Measurements from ENCODE around the gene PRPH. TPM values are rescaled to one million over a fixed set of nuclear protein-coding genes. Genes with fewer than 3 reads are reported as not detected.

Gene PRPH
- total RNA-seq, 2 experiments from 2014 or later, result not detected

GRCh38 chr12:49334681-49335080 lies 39.7 kb downstream of the PRPH start:
- no peak overlapping the region for H3K27ac Mint-ChIP-seq
- ChIA-PET POLR2A (interaction anchor here (1.4 to 2.5 kb wide), 2 partner anchors 12 to 33 kb away, joined by 4 to 7 read pairs; partner anchors contain the start of genes SPATS2 and TROAP), CTCF (interaction anchor here (0.9 to 5.6 kb wide), 5 partner anchors 12 to 179 kb away, joined by 3 to 33 read pairs (median 5); partner anchors contain the start of gene DNAJC22)
- peaks cover 26% of the 10 kb centered on the region for H3K36me3 Mint-ChIP-seq (ENCODE audit: low read depth)
- no peak for ATAC-seq
- peaks cover 57% of the 10 kb centered on the region for H3K27me3 Mint-ChIP-seq (ENCODE audit: low read depth)
- H3K4me3 Mint-ChIP-seq, result no peak overlapping the region
- no peak for DNase-seq
- H3K4me1 Mint-ChIP-seq (ENCODE audit: low read depth), result peaks cover 18% of the 10 kb centered on the region
- H3K9me3 Mint-ChIP-seq (ENCODE audit: insufficient read depth), result no peaks in the 10 kb centered on the region

GRCh38 chr12:49335118-49335954 lies 40.4 kb downstream of the PRPH start:
- H3K4me3 Mint-ChIP-seq, result peak overlapping the region; percentile 22
- H3K4me1 Mint-ChIP-seq (ENCODE audit: low read depth), result peaks cover 18% of the 10 kb centered on the region
- H3K36me3 Mint-ChIP-seq (ENCODE audit: low read depth), result peaks cover 23% of the 10 kb centered on the region
- H3K27ac Mint-ChIP-seq, result no peak overlapping the region
- peaks cover 63% of the 10 kb centered on the region for H3K27me3 Mint-ChIP-seq (ENCODE audit: low read depth)
- ChIA-PET POLR2A (interaction anchor here (1.4 to 2.5 kb wide), 2 partner anchors 13 to 32 kb away, joined by 4 to 7 read pairs; partner anchors contain the start of genes SPATS2 and TROAP), CTCF (interaction anchor here (0.9 to 5.6 kb wide), 5 partner anchors 12 to 179 kb away, joined by 3 to 33 read pairs (median 5); partner anchors contain the start of gene DNAJC22)
- DNase-seq, result no peak
- H3K9me3 Mint-ChIP-seq (ENCODE audit: insufficient read depth), result no peaks in the 10 kb centered on the region
- no peak for ATAC-seq

GRCh38 chr12:49335955-49336644 lies 41.2 kb downstream of the PRPH start:
- Mint-ChIP-seq H3K36me3 (ENCODE audit: low read depth) (peaks cover 17% of the 10 kb centered on the region), H3K4me3 (no peak overlapping the region), H3K27ac (no peak overlapping the region), H3K4me1 (ENCODE audit: low read depth) (peaks cover 18% of the 10 kb centered on the region), H3K9me3 (ENCODE audit: insufficient read depth) (no peaks in the 10 kb centered on the region), H3K27me3 (ENCODE audit: low read depth) (peaks cover 70% of the 10 kb centered on the region)
- ChIA-PET POLR2A (no interaction called here), CTCF (interaction anchor here (0.8 to 5.6 kb wide), 9 partner anchors 11 to 178 kb away, joined by 3 to 33 read pairs (median 13); partner anchors contain the start of genes DNAJC22 and TROAP)
- DNase-seq, result no peak
- no peak for ATAC-seq

GRCh38 chr12:49336645-49337584 lies 42.0 kb downstream of the PRPH start, which contains the start of gene C1QL4:
Gene C1QL4, minus strand, starts transcription at chr12:49337188. Its CDS starts 711 bp downstream, at chr12:49336477.
- peak; percentile 88 for DNase-seq
- CTCF ChIA-PET, result interaction anchor here (0.7 to 5.6 kb wide), 15 partner anchors 7 to 177 kb away, joined by 3 to 33 read pairs (median 3); partner anchors contain the start of genes DNAJC22 and TROAP
- peaks cover 10% of the 10 kb centered on the region for H3K36me3 Mint-ChIP-seq (ENCODE audit: low read depth)
- ATAC-seq, result peak; percentile 81
- peaks cover 78% of the 10 kb centered on the region for H3K27me3 Mint-ChIP-seq (ENCODE audit: low read depth)
- no peaks in the 10 kb centered on the region for H3K9me3 Mint-ChIP-seq (ENCODE audit: insufficient read depth)
- no peak within 1 kb of the TSS for H3K27ac Mint-ChIP-seq
- peaks cover 19% of the 10 kb centered on the region for H3K4me1 Mint-ChIP-seq (ENCODE audit: low read depth)
- H3K4me3 Mint-ChIP-seq, result peak within 1 kb of the TSS; percentile 53
- POLR2A ChIA-PET, result interaction anchor here (0.6 kb wide), 1 partner anchor 43 kb away, joined by 3 read pairs; no protein-coding TSS in a partner anchor

- ChIA-PET CTCF (interaction anchor here (0.9 to 5.6 kb wide), 8 partner anchors 8 to 64 kb away, joined by 3 to 33 read pairs (median 10); partner anchors contain the start of gene DNAJC22), POLR2A (interaction anchor here (2.3 kb wide), 1 partner anchor 16 kb away, joined by 8 read pairs; the partner anchor contains the start of gene TROAP)
- no peak for ATAC-seq
- peaks cover 84% of the 10 kb centered on the region for H3K27me3 Mint-ChIP-seq (ENCODE audit: low read depth)
- no peak for DNase-seq
- H3K4me3 Mint-ChIP-seq, result no peak overlapping the region
- no peak overlapping the region for H3K27ac Mint-ChIP-seq
- no peaks in the 10 kb centered on the region for H3K9me3 Mint-ChIP-seq (ENCODE audit: insufficient read depth)
- H3K36me3 Mint-ChIP-seq (ENCODE audit: low read depth), result peaks cover 2% of the 10 kb centered on the region
- peaks cover 29% of the 10 kb centered on the region for H3K4me1 Mint-ChIP-seq (ENCODE audit: low read depth)
These were observed 44.0 kb downstream of the PRPH start for GRCh38 chr12:49338830-49339463.

- H3K9me3 Mint-ChIP-seq (ENCODE audit: insufficient read depth), result no peaks in the 10 kb centered on the region
- no peak for DNase-seq
- POLR2A ChIA-PET, result interaction anchor here (2.3 kb wide), 1 partner anchor 17 kb away, joined by 8 read pairs; the partner anchor contains the start of gene TROAP
These were observed 44.5 kb downstream of the PRPH start for GRCh38 chr12:49339464-49339861.

GRCh38 chr12:49340095-49340870 lies 45.3 kb downstream of the PRPH start:
- no peak overlapping the region for H3K27ac Mint-ChIP-seq
- peaks cover 2% of the 10 kb centered on the region for H3K36me3 Mint-ChIP-seq (ENCODE audit: low read depth)
- DNase-seq (no peak), ATAC-seq (no peak)
- H3K9me3 Mint-ChIP-seq (ENCODE audit: insufficient read depth), result no peaks in the 10 kb centered on the region
- no peak overlapping the region for H3K4me3 Mint-ChIP-seq
- H3K4me1 Mint-ChIP-seq (ENCODE audit: low read depth), result peaks cover 29% of the 10 kb centered on the region
- ChIA-PET POLR2A (no interaction called here), CTCF (interaction anchor here (1.4 to 4.4 kb wide), 3 partner anchors 18 to 177 kb away, joined by 3 to 41 read pairs (median 17); no protein-coding TSS in a partner anchor)
- H3K27me3 Mint-ChIP-seq (ENCODE audit: low read depth), result peaks cover 82% of the 10 kb centered on the region

More at GRCh38 chr12:49339464-49339861, 44.5 kb downstream of the PRPH start:
- no peak overlapping the region for H3K27ac Mint-ChIP-seq
- peaks cover 86% of the 10 kb centered on the region for H3K27me3 Mint-ChIP-seq (ENCODE audit: low read depth)
- H3K36me3 Mint-ChIP-seq (ENCODE audit: low read depth), result peaks cover 2% of the 10 kb centered on the region
- H3K4me1 Mint-ChIP-seq (ENCODE audit: low read depth), result peaks cover 29% of the 10 kb centered on the region
- H3K4me3 Mint-ChIP-seq, result no peak overlapping the region
- CTCF ChIA-PET, result interaction anchor here (0.9 to 5.6 kb wide), 4 partner anchors 8 to 65 kb away, joined by 3 to 33 read pairs (median 10); partner anchors contain the start of gene DNAJC22
- ATAC-seq, result no peak

GRCh38 chr12:49340971-49341776 lies 46.2 kb downstream of the PRPH start:
- Mint-ChIP-seq H3K27me3 (ENCODE audit: low read depth) (peaks cover 85% of the 10 kb centered on the region), H3K27ac (no peak overlapping the region), H3K4me1 (ENCODE audit: low read depth) (peaks cover 34% of the 10 kb centered on the region), H3K9me3 (ENCODE audit: insufficient read depth) (no peaks in the 10 kb centered on the region), H3K36me3 (ENCODE audit: low read depth) (no peaks in the 10 kb centered on the region), H3K4me3 (no peak overlapping the region)
- DNase-seq (no peak), ATAC-seq (no peak)
- CTCF ChIA-PET, result interaction anchor here (1.1 to 3.8 kb wide), 20 partner anchors 9 to 281 kb away, joined by 3 to 56 read pairs (median 8); partner anchors contain the start of genes PRPH, SPATS2 and TROAP
- POLR2A ChIA-PET, result interaction anchor here (1.1 to 2.0 kb wide), 2 partner anchors 19 to 26 kb away, joined by 5 to 12 read pairs; partner anchors contain the start of genes SPATS2 and TROAP

- Mint-ChIP-seq H3K4me1 (ENCODE audit: low read depth) (peaks cover 39% of the 10 kb centered on the region), H3K4me3 (no peak overlapping the region)
- CTCF ChIA-PET, result interaction anchor here (0.9 to 3.8 kb wide), 26 partner anchors 9 to 280 kb away, joined by 3 to 56 read pairs (median 7); partner anchors contain the start of genes PRPH, SPATS2 and TROAP
These were observed 46.8 kb downstream of the PRPH start for GRCh38 chr12:49341777-49342065.

More at GRCh38 chr12:49341777-49342065, 46.8 kb downstream of the PRPH start:
- H3K27ac Mint-ChIP-seq, result no peak overlapping the region
- DNase-seq (no peak), ATAC-seq (no peak)
- no peaks in the 10 kb centered on the region for H3K36me3 Mint-ChIP-seq (ENCODE audit: low read depth)
- H3K9me3 Mint-ChIP-seq (ENCODE audit: insufficient read depth), result no peaks in the 10 kb centered on the region
- H3K27me3 Mint-ChIP-seq (ENCODE audit: low read depth), result peaks cover 87% of the 10 kb centered on the region
- POLR2A ChIA-PET, result interaction anchor here (1.1 to 2.0 kb wide), 3 partner anchors 19 to 45 kb away, joined by 3 to 12 read pairs (median 5); partner anchors contain the start of genes SPATS2 and TROAP
